Stimulated activated naive CD8-positive, alpha-beta T cell treated with anti-CD3 and anti-CD28 coated beads, Interleukin-15, Interleukin-2, amounts not matched to agents 100 ng/mL and 50 ng/mL, for 24 hours (primary cell): ENCODE measurements around the gene PHC1.
"Not testable (repeated sequence)": the region's sequence is repeated elsewhere in the genome, so short reads cannot be mapped to it uniquely, and the experiment has no call there.

Experiments used
- H3K27ac Mint-ChIP-seq: one replicate; pipeline ENCODE4 v1.8.0; 2021; ENCODE audit warnings: mild to moderate bottlenecking, mixed read lengths
- H3K27me3 Mint-ChIP-seq: one replicate; pipeline ENCODE4 v1.8.0; 2021; ENCODE audit warnings: mixed read lengths
- H3K36me3 Mint-ChIP-seq: one replicate; pipeline ENCODE4 v1.8.0; 2021; ENCODE audit warnings: low read depth, mixed read lengths
- H3K4me1 Mint-ChIP-seq: one replicate; pipeline ENCODE4 v1.8.0; 2021; ENCODE audit warnings: low read depth, mixed read lengths
- H3K4me3 Mint-ChIP-seq: one replicate; pipeline ENCODE4 v1.8.0; 2021; ENCODE audit warnings: mild to moderate bottlenecking, mixed read lengths
- H3K9me3 Mint-ChIP-seq: one replicate; pipeline ENCODE4 v1.8.0; 2021; ENCODE audit warnings: mixed read lengths

Gene PHC1

DNA sequence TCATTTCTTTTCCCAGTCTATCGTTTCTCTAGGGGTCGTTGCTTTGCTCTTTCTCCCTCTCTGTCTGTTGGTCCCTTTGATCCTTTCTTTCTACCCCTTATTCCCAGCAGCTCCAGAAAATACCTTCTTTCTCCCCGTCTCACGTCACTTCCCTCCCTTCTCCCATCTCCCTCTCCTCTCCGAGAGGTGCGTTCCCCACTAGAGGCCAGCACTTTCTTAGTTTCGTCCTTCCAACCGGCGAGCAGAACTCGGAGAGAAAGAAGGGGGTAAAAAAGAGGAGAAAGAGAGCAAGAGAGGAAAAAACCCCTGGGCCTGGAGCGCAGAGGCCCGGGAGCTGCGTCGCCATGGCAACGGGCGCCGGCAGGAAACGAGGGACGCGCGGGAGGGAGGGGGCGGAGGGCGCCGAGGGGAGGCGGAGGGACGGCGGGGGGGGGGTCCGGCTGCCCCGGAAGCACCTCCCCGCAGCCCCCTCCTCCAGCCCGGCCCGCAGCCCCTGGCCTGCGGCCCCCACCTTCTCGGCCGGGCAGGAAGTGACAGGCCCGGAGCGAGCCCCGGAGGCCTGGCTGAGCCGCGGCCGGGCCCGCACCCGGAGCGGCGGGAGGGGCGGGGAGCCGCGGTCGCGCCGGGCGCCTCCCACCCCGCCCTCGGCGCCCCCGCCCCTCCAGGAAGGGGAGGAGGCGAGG, at the start of gene PHC1:
Gene PHC1 (plus strand): TSS at position 477 of the 683 bp plus-strand sequence. CDS start 3,169 bp downstream, outside the sequence.
- H3K27me3 Mint-ChIP-seq: not testable (repeated sequence)
- Mint-ChIP-seq H3K27ac (peak within 1 kb of the TSS; percentile 95), H3K4me1 (peaks cover 13% of the 10 kb centered on the region)

DNA sequence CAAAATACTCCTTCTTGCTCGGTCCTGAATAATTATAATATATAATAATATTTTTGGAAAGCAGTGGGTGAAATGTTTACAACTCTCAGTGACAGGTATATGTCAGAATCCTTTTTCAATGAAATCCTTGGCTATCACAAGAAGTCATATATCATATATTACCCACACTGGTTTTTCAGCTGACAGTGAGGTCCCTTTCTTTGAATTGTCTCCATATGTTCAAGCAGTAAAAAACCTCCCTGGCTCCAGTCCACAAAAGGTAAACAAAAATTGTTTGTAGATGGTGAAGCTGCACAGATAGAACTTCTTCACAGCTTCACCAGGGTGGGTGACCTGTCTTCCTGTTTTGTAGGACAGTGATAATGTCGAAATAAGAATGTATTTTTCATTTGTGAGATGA, 47.9 kb upstream of the PHC1 start:
- Mint-ChIP-seq H3K36me3 (no peaks in the 10 kb centered on the region), H3K27me3 (no peaks in the 10 kb centered on the region), H3K9me3 (no peaks in the 10 kb centered on the region), H3K4me3 (no peak overlapping the region), H3K27ac (no peak overlapping the region), H3K4me1 (no peaks in the 10 kb centered on the region)

More for the DNA sequence above, at the start of gene PHC1:
- H3K9me3 Mint-ChIP-seq, H3K36me3 Mint-ChIP-seq: not testable (repeated sequence)
- H3K4me3 Mint-ChIP-seq: peak within 1 kb of the TSS; percentile 89

DNA sequence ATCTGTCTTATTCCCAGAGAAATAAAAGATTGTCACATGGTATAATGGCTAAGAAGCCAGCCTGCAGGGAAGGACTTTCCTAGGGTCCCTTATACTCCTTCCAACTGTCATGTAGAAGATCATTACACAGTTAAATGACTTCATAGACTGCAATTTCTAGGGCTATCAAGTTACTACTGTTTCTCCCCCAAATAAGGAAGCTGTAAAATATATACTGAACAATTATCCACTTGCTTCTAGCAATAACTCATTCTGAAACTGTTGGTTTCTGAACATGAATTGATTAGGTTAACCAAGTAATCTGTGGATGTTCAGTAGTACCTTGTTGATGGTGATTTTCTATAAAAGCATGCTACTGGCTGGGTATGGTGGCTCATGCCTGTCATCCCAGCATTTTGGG, 47.3 kb upstream of the PHC1 start:
- Mint-ChIP-seq H3K9me3 (no peaks in the 10 kb centered on the region), H3K4me1 (no peaks in the 10 kb centered on the region), H3K27me3 (no peaks in the 10 kb centered on the region), H3K27ac (no peak overlapping the region), H3K36me3 (no peaks in the 10 kb centered on the region), H3K4me3 (no peak overlapping the region)

DNA sequence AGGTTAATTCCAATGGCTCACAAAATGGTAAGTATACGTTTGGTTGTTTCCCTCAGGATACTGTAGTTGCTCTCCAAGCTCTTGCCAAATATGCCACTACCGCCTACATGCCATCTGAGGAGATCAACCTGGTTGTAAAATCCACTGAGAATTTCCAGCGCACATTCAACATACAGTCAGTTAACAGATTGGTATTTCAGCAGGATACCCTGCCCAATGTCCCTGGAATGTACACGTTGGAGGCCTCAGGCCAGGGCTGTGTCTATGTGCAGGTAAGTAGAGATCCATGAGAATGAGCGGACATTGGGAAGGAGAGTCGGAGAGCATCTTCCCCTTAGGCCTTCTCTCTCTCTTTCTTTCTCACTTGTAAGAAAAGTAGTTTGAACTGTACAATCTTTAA, 46.5 kb upstream of the PHC1 start:
- H3K9me3 Mint-ChIP-seq: no peaks in the 10 kb centered on the region
- H3K36me3 Mint-ChIP-seq: no peaks in the 10 kb centered on the region
- no peak overlapping the region for H3K4me3 Mint-ChIP-seq
- H3K27me3 Mint-ChIP-seq: no peaks in the 10 kb centered on the region
- H3K4me1 Mint-ChIP-seq: no peaks in the 10 kb centered on the region
- no peak overlapping the region for H3K27ac Mint-ChIP-seq

DNA sequence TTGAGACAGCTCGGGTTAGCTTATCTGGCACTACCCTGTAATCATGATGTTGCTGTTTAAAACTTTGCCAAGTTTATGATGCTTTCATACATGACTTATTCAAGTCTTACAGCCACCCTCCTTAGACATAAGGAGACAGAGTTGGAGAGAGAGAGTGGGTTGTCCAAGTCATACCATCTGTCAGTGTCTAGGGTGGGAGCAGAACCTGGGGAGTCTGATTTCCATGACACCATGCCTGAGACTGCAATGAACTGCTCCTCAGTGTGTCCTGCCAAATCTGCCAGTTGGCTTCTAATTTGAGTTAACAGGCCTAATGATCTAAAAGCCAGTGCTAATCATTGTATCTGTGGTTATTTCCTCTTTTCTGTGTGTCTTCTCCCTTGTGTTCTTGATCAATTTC, 43.7 kb upstream of the PHC1 start:
- no peaks in the 10 kb centered on the region for H3K36me3 Mint-ChIP-seq

DNA sequence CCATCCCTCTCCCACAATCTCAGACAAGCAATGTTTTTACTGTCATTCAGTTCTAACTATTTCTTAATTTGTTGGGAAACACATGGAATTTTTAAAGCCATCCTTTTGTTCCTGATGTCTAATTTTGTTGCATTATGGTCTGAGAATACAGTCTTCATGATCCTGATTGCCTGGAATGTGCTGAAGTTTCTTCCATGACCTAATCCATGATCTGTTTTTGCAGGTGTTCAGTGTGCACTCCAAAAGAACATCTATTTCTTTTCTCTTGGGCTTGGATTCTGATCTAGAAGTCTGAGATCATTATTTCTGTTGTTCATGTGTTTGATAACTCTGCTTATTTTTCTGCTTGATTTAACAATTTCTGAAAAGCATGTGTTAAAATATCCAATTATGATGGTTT, 43.2 kb upstream of the PHC1 start:
- Mint-ChIP-seq H3K9me3 (no peaks in the 10 kb centered on the region), H3K4me1 (no peaks in the 10 kb centered on the region), H3K4me3 (no peak overlapping the region), H3K27ac (no peak overlapping the region), H3K27me3 (no peaks in the 10 kb centered on the region), H3K36me3 (no peaks in the 10 kb centered on the region)

More for the DNA sequence above, 43.7 kb upstream of the PHC1 start:
- no peaks in the 10 kb centered on the region for H3K27me3 Mint-ChIP-seq
- no peaks in the 10 kb centered on the region for H3K9me3 Mint-ChIP-seq
- H3K4me3 Mint-ChIP-seq: no peak overlapping the region
- no peaks in the 10 kb centered on the region for H3K4me1 Mint-ChIP-seq
- H3K27ac Mint-ChIP-seq: no peak overlapping the region

DNA sequence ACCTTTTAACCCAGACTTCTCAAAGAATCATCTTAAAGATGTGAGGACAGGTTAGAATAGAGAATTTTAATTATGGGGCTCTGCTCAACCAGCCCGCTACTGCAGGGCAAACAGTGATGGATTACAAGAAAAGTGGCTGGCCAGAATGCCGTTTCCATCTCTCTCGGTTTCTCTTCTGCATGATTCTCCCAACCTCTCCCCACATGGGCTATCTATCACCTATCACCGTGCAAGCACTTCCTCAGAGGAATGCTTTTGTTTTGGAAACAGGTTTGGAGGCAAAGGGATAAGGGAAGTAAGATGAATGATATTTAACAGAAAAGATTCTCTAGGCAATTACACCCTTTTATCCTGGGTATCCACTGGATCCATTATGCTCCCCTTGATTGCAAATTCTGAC, 37.4 kb upstream of the PHC1 start:
- Mint-ChIP-seq H3K9me3 (no peaks in the 10 kb centered on the region), H3K4me3 (no peak overlapping the region), H3K36me3 (no peaks in the 10 kb centered on the region), H3K4me1 (no peaks in the 10 kb centered on the region), H3K27me3 (no peaks in the 10 kb centered on the region), H3K27ac (no peak overlapping the region)

DNA sequence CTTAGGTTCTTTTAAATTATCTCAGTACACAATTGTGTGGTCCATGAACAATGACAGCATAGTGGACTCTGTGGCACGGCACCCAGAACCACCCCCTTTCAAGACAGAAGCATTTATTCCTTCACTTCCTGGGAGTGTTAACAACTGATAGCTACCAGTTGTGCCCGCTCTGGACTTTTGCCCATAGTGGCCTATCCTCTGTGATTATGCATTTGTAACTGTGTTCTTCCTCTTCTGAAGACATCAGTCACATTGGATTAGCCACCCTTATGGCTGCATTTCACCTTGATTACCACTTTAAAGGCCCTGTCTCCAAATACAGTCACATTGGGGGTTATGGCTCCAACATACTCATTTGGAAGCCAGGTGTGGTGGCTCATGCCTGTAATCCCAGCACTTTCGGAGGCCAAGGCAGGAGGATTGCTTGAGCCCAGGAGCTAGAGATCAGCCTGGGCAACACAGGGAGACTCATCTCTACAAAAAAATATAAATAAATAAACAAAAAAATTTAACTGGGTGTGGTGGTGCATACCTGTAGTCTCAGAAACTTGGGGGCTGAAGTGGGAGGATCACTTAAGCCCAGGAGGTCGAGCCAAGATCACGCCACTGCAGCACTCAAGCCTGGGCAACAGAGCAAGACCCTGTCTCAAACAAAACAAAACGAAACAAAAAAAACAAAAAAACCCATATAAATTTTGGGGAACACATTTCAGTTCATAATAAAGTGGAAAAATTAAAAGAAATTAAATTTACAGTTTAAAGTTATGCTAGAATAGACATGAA, 27.6 kb upstream of the PHC1 start:
- Mint-ChIP-seq H3K36me3 (no peaks in the 10 kb centered on the region), H3K27me3 (no peaks in the 10 kb centered on the region), H3K27ac (no peak overlapping the region), H3K9me3 (peaks cover 3% of the 10 kb centered on the region), H3K4me3 (no peak overlapping the region), H3K4me1 (peaks cover 7% of the 10 kb centered on the region)

DNA sequence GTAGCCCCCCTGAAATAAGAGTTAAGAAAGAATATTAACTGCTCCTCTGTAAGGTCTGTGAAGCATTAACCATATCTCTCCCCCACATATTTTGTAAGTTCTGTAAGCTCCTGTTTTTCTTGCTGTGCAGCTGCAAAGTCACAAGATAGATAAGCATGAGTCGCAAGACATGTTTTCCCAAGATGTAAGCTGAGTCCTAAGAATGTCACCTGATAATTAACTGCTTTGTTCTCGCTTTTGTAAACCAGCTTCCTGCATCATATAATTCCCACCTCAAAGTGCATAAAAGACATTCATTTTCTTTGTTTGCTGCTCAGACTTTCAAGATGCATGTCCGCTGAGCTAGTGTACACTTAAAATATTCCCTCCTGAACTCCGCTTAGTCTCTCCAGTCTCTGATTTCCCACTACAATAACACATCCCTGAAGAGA, 27.0 kb upstream of the PHC1 start:
- no peak overlapping the region for H3K27ac Mint-ChIP-seq
- no peak overlapping the region for H3K4me3 Mint-ChIP-seq
- H3K4me1 Mint-ChIP-seq: peaks cover 7% of the 10 kb centered on the region
- H3K27me3 Mint-ChIP-seq: no peaks in the 10 kb centered on the region
- H3K9me3 Mint-ChIP-seq: peaks cover 3% of the 10 kb centered on the region
- H3K36me3 Mint-ChIP-seq: no peaks in the 10 kb centered on the region

DNA sequence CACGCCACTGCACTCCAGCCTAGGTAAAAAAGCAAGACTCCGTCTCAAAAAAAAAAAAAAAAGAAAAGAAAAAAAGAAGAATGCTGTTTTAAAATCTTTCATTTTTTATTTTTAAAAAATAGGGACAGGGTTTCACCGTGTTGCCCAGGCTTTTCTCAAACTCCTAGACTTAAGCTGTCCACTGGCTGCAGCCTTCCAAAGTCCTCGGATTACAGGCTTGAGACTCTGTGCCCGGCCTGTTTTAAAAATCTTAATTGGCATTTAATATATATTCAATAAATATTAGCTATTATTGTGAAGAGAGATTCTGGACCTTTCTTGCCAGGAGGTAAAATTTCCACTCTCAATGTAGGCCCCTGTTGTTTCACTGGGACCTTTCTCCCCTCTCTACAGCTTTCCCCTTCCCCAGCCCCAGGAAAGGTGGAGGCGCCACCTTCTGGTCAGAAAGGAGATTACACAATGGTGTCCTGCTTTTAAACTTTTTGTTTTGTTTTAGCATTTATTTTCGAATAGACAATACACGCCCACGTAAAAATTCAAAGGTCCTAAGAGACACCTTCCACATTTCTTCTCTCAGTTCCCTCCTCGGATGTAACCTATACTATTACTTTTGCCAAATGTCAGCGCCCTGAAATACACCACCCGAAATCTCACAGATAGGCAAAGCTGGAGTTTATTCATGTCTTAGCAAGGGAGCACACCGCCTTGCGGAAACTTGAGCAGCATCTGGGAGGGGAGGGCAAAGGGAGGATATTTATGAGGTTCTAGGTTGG, 23.8 kb upstream of the PHC1 start:
- no peaks in the 10 kb centered on the region for H3K36me3 Mint-ChIP-seq
- H3K4me1 Mint-ChIP-seq: peaks cover 17% of the 10 kb centered on the region
- H3K27ac Mint-ChIP-seq: peak overlapping the region; percentile 1
- H3K4me3 Mint-ChIP-seq: peak overlapping the region; percentile 83
- no peaks in the 10 kb centered on the region for H3K27me3 Mint-ChIP-seq
- no peaks in the 10 kb centered on the region for H3K9me3 Mint-ChIP-seq

DNA sequence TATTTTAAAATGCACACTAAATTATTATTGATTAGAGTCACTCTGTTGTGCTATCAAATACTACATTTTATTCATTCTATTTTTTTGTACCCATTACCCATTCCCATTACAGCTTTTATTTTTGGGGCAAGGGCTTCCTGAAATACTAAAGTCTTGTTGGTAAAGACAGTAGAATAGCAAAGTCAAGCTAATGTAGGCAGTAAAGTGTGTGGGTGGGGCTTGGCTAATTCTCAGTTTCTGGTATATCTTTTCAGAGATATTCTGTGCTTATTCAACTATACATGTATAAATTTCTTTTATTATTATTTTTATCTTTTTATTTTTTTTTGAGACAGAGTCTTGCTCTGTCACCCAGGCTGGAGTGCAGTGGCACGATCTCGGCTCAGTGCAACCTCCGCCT, 22.3 kb upstream of the PHC1 start:
- Mint-ChIP-seq H3K27me3 (no peaks in the 10 kb centered on the region), H3K27ac (no peak overlapping the region), H3K4me3 (no peak overlapping the region), H3K9me3 (no peaks in the 10 kb centered on the region), H3K36me3 (no peaks in the 10 kb centered on the region), H3K4me1 (peaks cover 17% of the 10 kb centered on the region)

DNA sequence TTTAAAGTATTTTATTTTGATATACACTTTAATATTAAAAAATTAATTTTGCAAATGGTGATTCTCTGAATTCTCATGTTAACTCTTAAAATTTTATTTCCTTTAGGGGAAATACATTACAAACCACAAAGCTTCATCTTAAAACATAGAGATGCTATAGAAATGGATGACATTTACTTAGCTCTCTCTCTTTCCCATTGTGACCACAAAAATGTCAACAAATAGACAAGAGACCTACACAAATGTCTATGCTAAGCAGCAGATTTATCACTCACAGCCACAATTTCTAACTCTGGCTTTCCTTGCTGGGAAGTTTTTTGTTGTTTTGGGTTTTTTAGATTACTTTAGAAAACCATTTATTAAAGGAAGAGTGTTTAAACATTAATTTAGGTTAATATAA, 19.9 kb upstream of the PHC1 start:
- H3K4me3 Mint-ChIP-seq: no peak overlapping the region
- no peaks in the 10 kb centered on the region for H3K36me3 Mint-ChIP-seq
- peaks cover 17% of the 10 kb centered on the region for H3K4me1 Mint-ChIP-seq
- no peaks in the 10 kb centered on the region for H3K27me3 Mint-ChIP-seq
- no peaks in the 10 kb centered on the region for H3K9me3 Mint-ChIP-seq
- H3K27ac Mint-ChIP-seq: no peak overlapping the region

DNA sequence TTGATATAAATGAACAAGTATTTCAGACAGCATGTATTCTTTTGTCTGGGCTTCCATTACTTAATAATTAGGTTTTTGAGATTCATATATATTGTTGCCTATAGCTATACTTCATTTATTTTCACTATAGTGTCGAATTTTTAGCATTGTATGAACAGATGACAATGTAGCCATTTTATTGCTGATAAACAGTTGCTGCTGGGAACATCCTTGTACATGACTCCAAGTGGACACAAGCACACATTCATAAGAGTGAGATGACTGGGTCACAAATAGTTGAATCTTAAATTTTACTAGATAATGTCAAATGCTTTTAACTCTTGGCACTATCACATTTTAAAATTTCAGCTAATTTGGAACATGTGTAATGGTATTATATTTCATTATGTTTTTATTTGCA, 19.3 kb upstream of the PHC1 start:
- no peaks in the 10 kb centered on the region for H3K36me3 Mint-ChIP-seq
- H3K27me3 Mint-ChIP-seq: no peaks in the 10 kb centered on the region

DNA sequence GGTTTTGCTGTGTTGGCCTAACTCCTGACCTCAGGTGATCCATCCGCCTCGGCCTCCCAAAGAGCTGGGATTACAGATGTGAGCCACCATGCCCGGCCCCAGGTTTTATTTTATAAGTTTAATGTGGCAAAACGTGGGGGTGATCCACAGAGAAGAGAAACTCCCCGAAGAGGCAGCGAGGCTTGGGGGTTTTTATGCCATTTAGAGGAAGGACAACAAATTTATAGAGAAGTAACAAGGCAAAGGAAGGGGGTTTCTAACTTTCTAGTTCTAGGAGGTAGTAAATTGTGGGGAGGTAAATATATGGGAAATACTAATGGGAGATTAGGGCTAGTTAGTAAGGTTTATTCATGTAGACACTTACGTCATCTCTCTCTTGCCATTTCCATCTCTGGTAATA, 17.2 kb upstream of the PHC1 start:
- Mint-ChIP-seq H3K4me3 (no peak overlapping the region), H3K27ac (no peak overlapping the region), H3K27me3 (no peaks in the 10 kb centered on the region), H3K4me1 (peaks cover 10% of the 10 kb centered on the region), H3K9me3 (no peaks in the 10 kb centered on the region), H3K36me3 (no peaks in the 10 kb centered on the region)

More for the DNA sequence above, 19.3 kb upstream of the PHC1 start:
- Mint-ChIP-seq H3K4me1 (peaks cover 17% of the 10 kb centered on the region), H3K9me3 (no peaks in the 10 kb centered on the region), H3K27ac (no peak overlapping the region), H3K4me3 (no peak overlapping the region)

DNA sequence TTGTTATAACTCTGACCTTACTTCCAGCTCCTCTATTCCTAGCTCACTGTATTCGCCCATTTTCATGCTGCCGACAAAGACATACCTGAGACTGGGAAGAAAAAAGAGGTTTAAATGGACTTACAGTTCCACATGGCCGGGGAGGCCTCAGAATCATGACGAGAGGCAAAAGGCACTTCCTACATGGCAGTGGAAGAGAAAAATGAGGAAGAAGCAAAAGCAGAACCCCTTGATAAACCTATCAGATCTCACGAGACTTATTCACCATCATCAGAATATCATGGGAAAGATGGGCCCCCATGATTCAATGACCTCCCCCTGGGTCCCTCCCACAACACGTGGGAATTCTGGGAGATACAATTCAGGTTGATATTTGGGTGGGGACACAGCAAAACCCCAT, 14.5 kb upstream of the PHC1 start:
- Mint-ChIP-seq H3K27ac (peak overlapping the region; percentile 27), H3K36me3 (no peaks in the 10 kb centered on the region), H3K4me1 (peaks cover 15% of the 10 kb centered on the region), H3K27me3 (no peaks in the 10 kb centered on the region), H3K9me3 (no peaks in the 10 kb centered on the region), H3K4me3 (no peak overlapping the region)
